H1 (cell line): ENCODE data around the gene TRIM41.

Experiments
- EP300 ChIP-seq, 2 experiments: IDR thresholded peaks; 1 replicate in 1 of 2; 2 replicates in 1 of 2; pipeline ENCODE4 v1.6.1; 2011 to 2012; ENCODE audit warnings: low read depth in 2 of 2, low read length in 2 of 2, mild to moderate bottlenecking in 2 of 2, borderline replicate concordance in 1 of 2, inconsistent platforms in 1 of 2, moderate library complexity in 1 of 2
- EZH2 ChIP-seq: fragments of 200-600 bp; sonication (generic); IDR thresholded peaks from 2 replicates; pipeline ENCODE4 v1.7.1; 2012; ENCODE audit warnings: low read depth, mild to moderate bottlenecking, moderate library complexity, low read length, inconsistent platforms; ENCODE audit not compliant: severe bottlenecking
- YY1 ChIP-seq: IDR thresholded peaks from 2 replicates; pipeline ENCODE4 v1.6.1; 2011; ENCODE audit warnings: low read depth, mild to moderate bottlenecking, low read length
- TF ChIP-seq, protein P1 (sequence below), 3 experiments: IDR thresholded peaks; 1 replicate in 2 of 3; 2 replicates in 1 of 3; pipeline versions ENCODE4 v1.5.1 to v1.6.1; 2011; ENCODE audit warnings: low read length in 3 of 3, mild to moderate bottlenecking in 3 of 3, inconsistent platforms in 2 of 3, low read depth in 1 of 3, moderate library complexity in 1 of 3; ENCODE audit not compliant: insufficient read depth in 1 of 3; ENCODE audit errors: control extremely low read depth in 1 of 3
- TF ChIP-seq, protein P2 (sequence below): fragments of 300-600 bp; sonication (generic); IDR thresholded peaks from 2 replicates; pipeline ENCODE4 v1.7.1; 2012; ENCODE audit warnings: low read length, moderate library complexity, mild to moderate bottlenecking, inconsistent platforms; ENCODE audit not compliant: insufficient replicate concordance

DNA sequence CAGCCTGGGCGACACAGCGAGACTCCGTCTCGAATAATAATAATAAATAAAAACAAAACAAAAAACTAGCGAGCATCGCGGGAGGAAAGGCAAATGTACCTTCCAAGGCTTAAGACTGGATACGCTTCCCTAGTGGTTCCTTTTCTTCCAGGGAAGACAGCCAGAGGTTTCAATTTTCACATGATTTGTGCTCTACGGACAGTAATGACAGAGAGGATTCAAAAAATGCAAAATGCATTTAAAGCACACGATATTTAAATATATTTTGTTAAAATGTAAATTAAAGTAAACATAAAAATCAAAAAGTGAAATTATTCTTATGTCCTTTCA, 4.3 kb upstream of the TRIM41 start:
- TF ChIP-seq YY1 (no peak), EP300 (IDR thresholded peaks at IDR 0.05; ENCODE audit: borderline replicate concordance in 1 of 2, low read depth in 2 of 2, low read length in 2 of 2) (no peak), EZH2 (no peak)
- TF ChIP-seq, protein P1, sequence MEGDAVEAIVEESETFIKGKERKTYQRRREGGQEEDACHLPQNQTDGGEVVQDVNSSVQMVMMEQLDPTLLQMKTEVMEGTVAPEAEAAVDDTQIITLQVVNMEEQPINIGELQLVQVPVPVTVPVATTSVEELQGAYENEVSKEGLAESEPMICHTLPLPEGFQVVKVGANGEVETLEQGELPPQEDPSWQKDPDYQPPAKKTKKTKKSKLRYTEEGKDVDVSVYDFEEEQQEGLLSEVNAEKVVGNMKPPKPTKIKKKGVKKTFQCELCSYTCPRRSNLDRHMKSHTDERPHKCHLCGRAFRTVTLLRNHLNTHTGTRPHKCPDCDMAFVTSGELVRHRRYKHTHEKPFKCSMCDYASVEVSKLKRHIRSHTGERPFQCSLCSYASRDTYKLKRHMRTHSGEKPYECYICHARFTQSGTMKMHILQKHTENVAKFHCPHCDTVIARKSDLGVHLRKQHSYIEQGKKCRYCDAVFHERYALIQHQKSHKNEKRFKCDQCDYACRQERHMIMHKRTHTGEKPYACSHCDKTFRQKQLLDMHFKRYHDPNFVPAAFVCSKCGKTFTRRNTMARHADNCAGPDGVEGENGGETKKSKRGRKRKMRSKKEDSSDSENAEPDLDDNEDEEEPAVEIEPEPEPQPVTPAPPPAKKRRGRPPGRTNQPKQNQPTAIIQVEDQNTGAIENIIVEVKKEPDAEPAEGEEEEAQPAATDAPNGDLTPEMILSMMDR (IDR thresholded peaks at IDR 0.05; ENCODE audit: control extremely low read depth in 1 of 3, insufficient read depth in 1 of 3, low read depth in 1 of 3, low read length in 3 of 3) = no peak
- TF ChIP-seq, protein P2, sequence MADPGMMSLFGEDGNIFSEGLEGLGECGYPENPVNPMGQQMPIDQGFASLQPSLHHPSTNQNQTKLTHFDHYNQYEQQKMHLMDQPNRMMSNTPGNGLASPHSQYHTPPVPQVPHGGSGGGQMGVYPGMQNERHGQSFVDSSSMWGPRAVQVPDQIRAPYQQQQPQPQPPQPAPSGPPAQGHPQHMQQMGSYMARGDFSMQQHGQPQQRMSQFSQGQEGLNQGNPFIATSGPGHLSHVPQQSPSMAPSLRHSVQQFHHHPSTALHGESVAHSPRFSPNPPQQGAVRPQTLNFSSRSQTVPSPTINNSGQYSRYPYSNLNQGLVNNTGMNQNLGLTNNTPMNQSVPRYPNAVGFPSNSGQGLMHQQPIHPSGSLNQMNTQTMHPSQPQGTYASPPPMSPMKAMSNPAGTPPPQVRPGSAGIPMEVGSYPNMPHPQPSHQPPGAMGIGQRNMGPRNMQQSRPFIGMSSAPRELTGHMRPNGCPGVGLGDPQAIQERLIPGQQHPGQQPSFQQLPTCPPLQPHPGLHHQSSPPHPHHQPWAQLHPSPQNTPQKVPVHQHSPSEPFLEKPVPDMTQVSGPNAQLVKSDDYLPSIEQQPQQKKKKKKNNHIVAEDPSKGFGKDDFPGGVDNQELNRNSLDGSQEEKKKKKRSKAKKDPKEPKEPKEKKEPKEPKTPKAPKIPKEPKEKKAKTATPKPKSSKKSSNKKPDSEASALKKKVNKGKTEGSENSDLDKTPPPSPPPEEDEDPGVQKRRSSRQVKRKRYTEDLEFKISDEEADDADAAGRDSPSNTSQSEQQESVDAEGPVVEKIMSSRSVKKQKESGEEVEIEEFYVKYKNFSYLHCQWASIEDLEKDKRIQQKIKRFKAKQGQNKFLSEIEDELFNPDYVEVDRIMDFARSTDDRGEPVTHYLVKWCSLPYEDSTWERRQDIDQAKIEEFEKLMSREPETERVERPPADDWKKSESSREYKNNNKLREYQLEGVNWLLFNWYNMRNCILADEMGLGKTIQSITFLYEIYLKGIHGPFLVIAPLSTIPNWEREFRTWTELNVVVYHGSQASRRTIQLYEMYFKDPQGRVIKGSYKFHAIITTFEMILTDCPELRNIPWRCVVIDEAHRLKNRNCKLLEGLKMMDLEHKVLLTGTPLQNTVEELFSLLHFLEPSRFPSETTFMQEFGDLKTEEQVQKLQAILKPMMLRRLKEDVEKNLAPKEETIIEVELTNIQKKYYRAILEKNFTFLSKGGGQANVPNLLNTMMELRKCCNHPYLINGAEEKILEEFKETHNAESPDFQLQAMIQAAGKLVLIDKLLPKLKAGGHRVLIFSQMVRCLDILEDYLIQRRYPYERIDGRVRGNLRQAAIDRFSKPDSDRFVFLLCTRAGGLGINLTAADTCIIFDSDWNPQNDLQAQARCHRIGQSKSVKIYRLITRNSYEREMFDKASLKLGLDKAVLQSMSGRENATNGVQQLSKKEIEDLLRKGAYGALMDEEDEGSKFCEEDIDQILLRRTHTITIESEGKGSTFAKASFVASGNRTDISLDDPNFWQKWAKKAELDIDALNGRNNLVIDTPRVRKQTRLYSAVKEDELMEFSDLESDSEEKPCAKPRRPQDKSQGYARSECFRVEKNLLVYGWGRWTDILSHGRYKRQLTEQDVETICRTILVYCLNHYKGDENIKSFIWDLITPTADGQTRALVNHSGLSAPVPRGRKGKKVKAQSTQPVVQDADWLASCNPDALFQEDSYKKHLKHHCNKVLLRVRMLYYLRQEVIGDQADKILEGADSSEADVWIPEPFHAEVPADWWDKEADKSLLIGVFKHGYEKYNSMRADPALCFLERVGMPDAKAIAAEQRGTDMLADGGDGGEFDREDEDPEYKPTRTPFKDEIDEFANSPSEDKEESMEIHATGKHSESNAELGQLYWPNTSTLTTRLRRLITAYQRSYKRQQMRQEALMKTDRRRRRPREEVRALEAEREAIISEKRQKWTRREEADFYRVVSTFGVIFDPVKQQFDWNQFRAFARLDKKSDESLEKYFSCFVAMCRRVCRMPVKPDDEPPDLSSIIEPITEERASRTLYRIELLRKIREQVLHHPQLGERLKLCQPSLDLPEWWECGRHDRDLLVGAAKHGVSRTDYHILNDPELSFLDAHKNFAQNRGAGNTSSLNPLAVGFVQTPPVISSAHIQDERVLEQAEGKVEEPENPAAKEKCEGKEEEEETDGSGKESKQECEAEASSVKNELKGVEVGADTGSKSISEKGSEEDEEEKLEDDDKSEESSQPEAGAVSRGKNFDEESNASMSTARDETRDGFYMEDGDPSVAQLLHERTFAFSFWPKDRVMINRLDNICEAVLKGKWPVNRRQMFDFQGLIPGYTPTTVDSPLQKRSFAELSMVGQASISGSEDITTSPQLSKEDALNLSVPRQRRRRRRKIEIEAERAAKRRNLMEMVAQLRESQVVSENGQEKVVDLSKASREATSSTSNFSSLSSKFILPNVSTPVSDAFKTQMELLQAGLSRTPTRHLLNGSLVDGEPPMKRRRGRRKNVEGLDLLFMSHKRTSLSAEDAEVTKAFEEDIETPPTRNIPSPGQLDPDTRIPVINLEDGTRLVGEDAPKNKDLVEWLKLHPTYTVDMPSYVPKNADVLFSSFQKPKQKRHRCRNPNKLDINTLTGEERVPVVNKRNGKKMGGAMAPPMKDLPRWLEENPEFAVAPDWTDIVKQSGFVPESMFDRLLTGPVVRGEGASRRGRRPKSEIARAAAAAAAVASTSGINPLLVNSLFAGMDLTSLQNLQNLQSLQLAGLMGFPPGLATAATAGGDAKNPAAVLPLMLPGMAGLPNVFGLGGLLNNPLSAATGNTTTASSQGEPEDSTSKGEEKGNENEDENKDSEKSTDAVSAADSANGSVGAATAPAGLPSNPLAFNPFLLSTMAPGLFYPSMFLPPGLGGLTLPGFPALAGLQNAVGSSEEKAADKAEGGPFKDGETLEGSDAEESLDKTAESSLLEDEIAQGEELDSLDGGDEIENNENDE = no peak
